A673 (cell line): ENCODE data around the gene FBXW4. TPM values are rescaled to one million over a fixed set of nuclear protein-coding genes. Genes with fewer than 3 reads are reported as not detected.
A peak's percentile ranks its signal among the peaks of the same experiment; 100 is the strongest.

Experiments
- BruUV-seq: library from RNA; stranded (reverse); fragments of 400-500 nt; replicated peaks from 2 replicates; lab custom pipeline; 2021; lab: Mats Ljungman, UMichigan
- CTCF ChIA-PET: fragments of 300-600 bp; sonication (Branson Sonifier 250); formaldehyde crosslinking; loops from one replicate; lab custom pipeline; 2022; ENCODE audit warnings: antibody characterized with exemption; lab: Charles Lee
- POLR2A ChIA-PET: fragments of 300-600 bp; sonication (Branson Sonifier 250); formaldehyde crosslinking; loops from one replicate; lab custom pipeline; 2022; ENCODE audit warnings: antibody characterized with exemption; ENCODE audit not compliant: low non-redundant PET; lab: Charles Lee
- DNase-seq: peaks from one replicate; pipeline ENCODE4 v3.0.0-alpha.2; 2015; ENCODE audit warnings: low spot score
- H3K27ac ChIP-seq: fragments of 200-600 bp; sonication (generic); 2 replicates; pipeline ENCODE4 v1.5.1; 2016; ENCODE audit warnings: mixed run types, low read depth, mild to moderate bottlenecking, mixed read lengths, antibody characterized with exemption, low read length; ENCODE audit not compliant: poor library complexity, severe bottlenecking
- H3K27me3 ChIP-seq: fragments of 200-600 bp; sonication (generic); replicated peaks from 2 replicates; pipeline ENCODE4 v1.6.1; 2017; ENCODE audit warnings: mixed run types, low read depth, mild to moderate bottlenecking, mixed read lengths, antibody characterized with exemption, low read length; ENCODE audit not compliant: insufficient read depth, poor library complexity
- H3K36me3 ChIP-seq: fragments of 200-600 bp; sonication (generic); 2 replicates; pipeline ENCODE4 v1.6.1; 2016; ENCODE audit warnings: mixed run types, mild to moderate bottlenecking, mixed read lengths, antibody characterized with exemption, low read length; ENCODE audit not compliant: insufficient read depth, poor library complexity, severe bottlenecking
- H3K4me1 ChIP-seq: fragments of 200-600 bp; sonication (generic); 2 replicates; pipeline ENCODE4 v1.6.1; 2017; ENCODE audit warnings: mixed run types, mild to moderate bottlenecking, mixed read lengths, antibody characterized with exemption, low read length; ENCODE audit not compliant: insufficient read depth, poor library complexity, severe bottlenecking
- H3K4me3 ChIP-seq: fragments of 200-600 bp; sonication (generic); 2 replicates; pipeline ENCODE4 v1.5.1; 2016; ENCODE audit warnings: low read depth, mixed run types, mild to moderate bottlenecking, mixed read lengths, low read length; ENCODE audit not compliant: poor library complexity, severe bottlenecking
- H3K9me3 ChIP-seq: fragments of 200-600 bp; sonication (generic); 2 replicates; pipeline ENCODE4 v1.6.1; 2016; ENCODE audit warnings: mixed run types, low read depth, mild to moderate bottlenecking, mixed read lengths, antibody characterized with exemption, low read length; ENCODE audit not compliant: poor library complexity, severe bottlenecking
- EZH2 ChIP-seq: fragments of 200-600 bp; sonication (generic); IDR thresholded peaks from 2 replicates; pipeline ENCODE4 v1.6.1; 2017; ENCODE audit warnings: borderline replicate concordance, low read depth, mild to moderate bottlenecking, mixed read lengths, antibody characterized with exemption, low read length; ENCODE audit not compliant: poor library complexity, severe bottlenecking
- intact Hi-C: fragments of 100-400 bp; cut with micrococcal nuclease; formaldehyde crosslinking; loops from one replicate; pipeline ENCODE4 v1.10.0; 2022; ENCODE audit not compliant: unreplicated experiment
- total RNA-seq: library from RNA; stranded (reverse); gene quantifications from 2 replicates; pipeline ENCODE4 v1.2.3, GENCODE V29; 2021
- TF ChIP-seq, protein P1 (sequence below): fragments of 300-800, 200-600 bp; sonication (generic); conservative IDR thresholded peaks from 2 replicates; pipeline ENCODE4 v1.5.1; 2017; ENCODE audit warnings: low read depth, mild to moderate bottlenecking, antibody characterized with exemption, low read length, moderate library complexity, mixed read lengths

The FBXW4 gene
- total RNA-seq, 1 experiment from 2014 or later: 19.5 TPM

DNA sequence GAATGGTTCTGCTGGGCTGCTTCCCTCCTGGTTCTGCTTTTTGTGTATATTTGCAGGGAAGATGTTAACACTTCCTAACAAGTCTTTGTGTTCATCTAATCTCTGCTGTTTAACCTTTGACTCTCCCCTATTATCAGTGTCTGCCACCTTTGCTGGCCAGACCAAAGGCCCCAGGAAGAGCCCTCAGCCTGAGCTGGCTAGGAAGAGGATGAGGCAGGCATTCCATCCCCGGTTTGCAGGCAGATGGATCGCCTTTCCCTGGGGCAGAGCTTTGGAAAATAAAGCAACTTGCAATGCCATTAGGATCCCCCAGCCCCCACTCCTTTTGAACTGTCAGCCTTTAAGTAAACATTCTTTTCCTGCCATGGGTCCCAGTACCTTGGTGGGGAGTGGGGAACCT, 87.8 kb downstream of the FBXW4 start:
- no peaks in the 10 kb centered on the region for H3K4me1 ChIP-seq
- TF ChIP-seq, protein P1, sequence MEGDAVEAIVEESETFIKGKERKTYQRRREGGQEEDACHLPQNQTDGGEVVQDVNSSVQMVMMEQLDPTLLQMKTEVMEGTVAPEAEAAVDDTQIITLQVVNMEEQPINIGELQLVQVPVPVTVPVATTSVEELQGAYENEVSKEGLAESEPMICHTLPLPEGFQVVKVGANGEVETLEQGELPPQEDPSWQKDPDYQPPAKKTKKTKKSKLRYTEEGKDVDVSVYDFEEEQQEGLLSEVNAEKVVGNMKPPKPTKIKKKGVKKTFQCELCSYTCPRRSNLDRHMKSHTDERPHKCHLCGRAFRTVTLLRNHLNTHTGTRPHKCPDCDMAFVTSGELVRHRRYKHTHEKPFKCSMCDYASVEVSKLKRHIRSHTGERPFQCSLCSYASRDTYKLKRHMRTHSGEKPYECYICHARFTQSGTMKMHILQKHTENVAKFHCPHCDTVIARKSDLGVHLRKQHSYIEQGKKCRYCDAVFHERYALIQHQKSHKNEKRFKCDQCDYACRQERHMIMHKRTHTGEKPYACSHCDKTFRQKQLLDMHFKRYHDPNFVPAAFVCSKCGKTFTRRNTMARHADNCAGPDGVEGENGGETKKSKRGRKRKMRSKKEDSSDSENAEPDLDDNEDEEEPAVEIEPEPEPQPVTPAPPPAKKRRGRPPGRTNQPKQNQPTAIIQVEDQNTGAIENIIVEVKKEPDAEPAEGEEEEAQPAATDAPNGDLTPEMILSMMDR: no peak
- TF ChIP-seq EZH2: no peak
- POLR2A ChIA-PET: no interaction called here
- H3K4me3 ChIP-seq: no peak overlapping the region
- BruUV-seq: no TSS peak
- H3K9me3 ChIP-seq: no peaks in the 10 kb centered on the region
- peaks cover 14% of the 10 kb centered on the region for H3K36me3 ChIP-seq
- no peak overlapping the region for H3K27ac ChIP-seq
- no peaks in the 10 kb centered on the region for H3K27me3 ChIP-seq
- DNase-seq: no peak
- CTCF ChIA-PET: no interaction called here
- intact Hi-C loops: no loop called here

DNA sequence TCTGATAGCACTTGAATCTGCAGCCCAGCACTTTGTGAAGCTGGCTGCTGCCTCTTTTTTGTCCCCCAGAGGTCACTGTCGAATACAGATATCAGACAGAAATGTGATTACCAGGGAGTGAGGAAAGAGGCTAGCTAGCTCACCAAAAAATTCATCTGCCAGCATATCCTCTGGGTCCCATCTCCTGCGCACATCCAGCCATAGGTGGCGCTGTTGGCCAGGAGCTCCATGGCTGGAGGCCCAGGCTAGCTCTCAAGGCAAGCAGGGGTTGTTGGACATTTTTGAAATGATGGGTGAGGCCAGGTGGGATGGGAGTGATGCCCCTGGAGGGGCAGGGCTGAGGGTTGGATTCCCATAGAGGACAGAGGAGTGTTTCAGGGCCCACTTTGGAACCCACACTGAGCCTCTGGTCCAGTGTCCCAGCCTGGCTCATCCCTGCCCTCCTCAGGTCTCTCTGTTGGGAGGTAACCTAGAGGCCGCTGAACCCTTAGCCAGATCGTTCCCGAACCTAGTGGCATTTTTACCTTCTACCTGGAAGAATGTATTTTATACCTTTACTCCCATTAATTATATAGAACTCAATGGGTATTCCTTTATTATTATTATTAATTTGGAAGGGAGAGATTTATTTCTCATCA, 92.1 kb downstream of the FBXW4 start:
- TF ChIP-seq, protein P1: peak; percentile 94
- no peak for TF ChIP-seq EZH2
- Histone ChIP-seq H3K4me1 (no peaks in the 10 kb centered on the region), H3K27ac (no peak overlapping the region), H3K36me3 (no peaks in the 10 kb centered on the region), H3K4me3 (no peak overlapping the region), H3K27me3 (no peaks in the 10 kb centered on the region), H3K9me3 (no peaks in the 10 kb centered on the region)
- POLR2A ChIA-PET: no interaction called here
- peak; percentile 85 for DNase-seq
- CTCF ChIA-PET: interaction anchor here (0.6 to 1.8 kb wide), 14 partner anchors 15 to 288 kb away, joined by 3 to 35 read pairs (median 4); partner anchors contain the start of genes KCNIP2 and NPM3
- no TSS peak for BruUV-seq
- intact Hi-C loops: loop anchor here (1.0 to 5.0 kb wide), 2 partner anchors 177 to 469 kb away; no protein-coding TSS in a partner anchor

DNA sequence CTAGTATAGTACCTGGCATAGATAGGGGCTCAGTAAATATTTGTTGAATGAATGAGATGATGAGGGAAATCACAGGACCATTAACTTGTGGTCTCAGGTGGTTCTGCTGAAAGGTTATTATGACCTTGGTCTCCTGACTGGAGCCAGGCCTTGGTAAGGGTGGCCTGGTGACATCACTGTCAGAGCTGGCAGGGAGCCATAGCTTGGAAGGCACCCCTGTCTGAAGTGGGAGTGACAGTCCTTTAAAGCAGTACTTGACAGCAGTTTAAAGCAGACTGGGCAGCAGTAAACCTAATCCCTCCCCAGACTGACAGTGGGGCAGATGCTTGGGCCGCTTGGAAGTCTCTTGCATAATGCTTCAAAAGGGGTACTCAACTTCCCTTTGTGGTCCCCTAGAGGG, 93.4 kb downstream of the FBXW4 start:
- H3K4me1 ChIP-seq: no peaks in the 10 kb centered on the region
- intact Hi-C loops: loop anchor here (5.0 kb wide), 1 partner anchor 471 kb away; no protein-coding TSS in a partner anchor
- H3K27me3 ChIP-seq: no peaks in the 10 kb centered on the region
- POLR2A ChIA-PET: no interaction called here
- H3K36me3 ChIP-seq: no peaks in the 10 kb centered on the region
- no peak overlapping the region for H3K4me3 ChIP-seq
- no peak overlapping the region for H3K27ac ChIP-seq
- no peak for TF ChIP-seq EZH2
- TF ChIP-seq, protein P1: no peak
- no TSS peak for BruUV-seq
- no peak for DNase-seq
- CTCF ChIA-PET: interaction anchor here (1.3 to 1.8 kb wide), 2 partner anchors 135 to 179 kb away, joined by 3 to 35 read pairs; no protein-coding TSS in a partner anchor
- no peaks in the 10 kb centered on the region for H3K9me3 ChIP-seq
